HG02840 (cell line): ENCODE data around the gene NMRAL1.
A peak's percentile ranks its signal among the peaks of the same experiment; 100 is the strongest.

Experiments used
- ATAC-seq: cut with Tn5 transposase; IDR thresholded peaks from one replicate; pipeline ENCODE4 v1.9.1; 2021; ENCODE audit warnings: mild to moderate bottlenecking, moderate library complexity, moderate number of reproducible peaks; ENCODE audit not compliant: unreplicated experiment, low FRiP score

Gene NMRAL1

DNA sequence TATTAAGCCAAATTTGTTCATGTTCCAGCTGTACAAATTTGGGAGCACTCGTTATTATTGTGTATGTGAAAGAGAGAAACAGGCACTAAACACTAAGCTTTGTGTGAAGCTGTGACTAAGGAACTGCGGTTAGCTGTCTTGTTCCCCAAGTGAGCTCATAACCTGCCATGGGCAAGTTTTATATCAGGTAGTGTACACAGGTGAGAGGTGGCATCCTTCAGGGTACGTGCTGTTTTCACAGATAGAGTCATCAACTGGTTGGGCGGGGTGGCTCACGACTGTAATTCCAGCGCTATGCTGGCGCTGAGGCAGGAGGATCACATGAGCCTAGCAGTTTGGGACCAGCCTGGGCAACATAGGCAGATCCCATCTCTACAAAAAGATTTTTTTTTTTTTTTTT lies 45.9 kb downstream of the NMRAL1 start:
- no peak for ATAC-seq

DNA sequence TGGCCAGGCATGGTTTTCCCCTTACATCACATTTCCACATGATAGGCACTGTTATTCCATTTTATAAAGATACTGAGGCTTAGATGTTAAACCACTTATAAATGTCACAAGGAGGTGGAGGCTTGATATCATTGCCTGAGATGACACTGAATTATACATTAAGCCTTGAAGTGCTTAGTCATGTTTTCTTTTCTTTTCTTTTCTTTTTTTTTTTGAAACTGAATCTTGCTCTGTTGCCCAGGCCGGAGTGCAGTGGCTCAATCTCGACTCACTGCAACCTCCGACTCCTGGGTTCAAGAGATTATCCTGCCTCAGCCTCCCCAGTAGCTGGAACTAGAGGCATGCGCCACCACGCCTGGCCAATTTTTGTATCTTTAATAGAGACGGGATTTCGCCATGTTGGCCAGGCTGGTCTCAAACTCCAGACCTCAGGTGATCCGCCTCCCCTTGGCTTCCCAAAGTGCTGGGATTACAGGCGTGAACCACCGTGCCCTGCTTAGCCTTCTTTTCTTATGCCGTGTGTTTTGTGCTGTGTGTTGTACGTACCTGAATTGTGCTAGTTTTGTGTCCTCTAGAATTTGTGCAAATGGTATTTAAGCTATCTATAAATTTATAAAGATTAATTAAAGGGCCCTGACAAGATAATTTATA lies 47.6 kb downstream of the NMRAL1 start:
- no peak for ATAC-seq

GRCh38 chr16:4426021-4426684 lies 48.3 kb downstream of the NMRAL1 start:
- peak; percentile 14 for ATAC-seq

DNA sequence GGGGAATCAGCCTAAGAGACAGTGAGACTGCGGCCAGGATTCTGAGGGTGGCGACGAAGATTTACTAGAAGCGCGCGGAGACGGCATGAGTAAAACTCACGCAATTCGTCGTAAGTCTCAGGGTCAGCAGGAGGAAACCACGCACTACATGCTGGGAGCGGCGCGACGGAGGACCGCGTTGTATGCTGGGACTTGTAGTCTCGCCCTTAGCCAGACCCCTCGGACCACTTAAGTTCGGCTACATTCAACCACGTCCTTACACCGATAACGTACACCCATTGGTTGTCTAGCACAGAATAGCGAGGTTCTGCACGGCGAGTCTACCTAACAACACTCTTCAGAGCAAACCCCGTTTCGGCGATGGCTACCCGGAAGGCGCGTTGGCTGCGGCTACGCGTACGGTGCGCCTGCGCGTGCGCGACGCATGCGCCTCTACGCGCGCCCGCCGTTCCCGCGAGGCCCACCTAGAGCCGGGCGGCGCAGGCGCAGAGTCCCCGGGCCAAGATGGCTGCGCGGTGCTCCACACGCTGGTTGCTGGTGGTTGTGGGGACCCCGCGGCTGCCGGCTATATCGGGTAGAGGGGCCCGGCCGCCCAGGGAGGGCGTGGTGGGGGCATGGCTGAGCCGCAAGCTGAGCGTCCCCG lies 48.9 kb downstream of the NMRAL1 start, which contains the start of gene DNAJA3:
TSS of gene DNAJA3 (plus strand) at position 491 of the 643 bp plus-strand sequence. CDS start at position 505, 14 bp downstream.
- ATAC-seq: peak; percentile 87

- ATAC-seq: no peak
These were observed 53.8 kb downstream of the NMRAL1 start for GRCh38 chr16:4420505-4421105.

- no peak for ATAC-seq
These were observed 54.9 kb downstream of the NMRAL1 start for GRCh38 chr16:4419402-4419959.

- ATAC-seq: peak; percentile 66
These were observed 58.0 kb downstream of the NMRAL1 start, which contains the start of gene CORO7 for GRCh38 chr16:4416200-4417032. TSS of gene CORO7 (minus strand) at chr16:4416596. CDS start at chr16:4416518, 78 bp downstream.

DNA sequence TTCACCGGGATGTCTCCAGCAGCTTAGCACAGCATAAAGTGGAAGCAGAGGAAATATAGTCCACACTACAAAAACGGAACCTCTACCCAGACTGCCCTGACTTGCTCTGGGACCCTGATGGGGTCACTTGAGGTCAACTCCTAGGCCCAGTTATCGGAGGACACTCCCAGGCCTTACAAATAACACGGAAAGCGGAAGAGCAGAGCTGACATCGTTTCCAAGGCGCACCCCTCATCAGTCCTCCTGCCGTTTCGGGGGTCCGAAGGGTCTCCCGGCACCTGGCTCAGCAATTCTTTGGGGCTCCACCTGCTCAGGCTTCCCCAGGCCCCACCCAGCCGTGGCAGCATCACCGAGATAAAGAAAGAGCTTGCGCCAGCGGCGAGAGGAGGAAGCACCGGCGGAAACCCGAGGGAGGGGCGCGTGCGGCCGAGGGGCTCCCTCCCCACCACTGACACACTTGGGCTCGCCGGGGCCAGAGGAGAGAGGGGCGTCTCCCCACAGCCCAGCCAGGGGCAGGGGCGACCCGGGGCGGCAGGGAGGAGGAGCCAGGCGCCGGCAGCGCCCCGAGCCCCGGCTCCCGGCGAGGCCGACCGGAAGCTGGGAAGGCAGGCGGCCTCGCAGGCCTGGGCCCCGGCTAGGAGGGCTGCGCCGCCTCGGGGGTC lies 58.8 kb downstream of the NMRAL1 start:
- ATAC-seq: peak; percentile 14

DNA sequence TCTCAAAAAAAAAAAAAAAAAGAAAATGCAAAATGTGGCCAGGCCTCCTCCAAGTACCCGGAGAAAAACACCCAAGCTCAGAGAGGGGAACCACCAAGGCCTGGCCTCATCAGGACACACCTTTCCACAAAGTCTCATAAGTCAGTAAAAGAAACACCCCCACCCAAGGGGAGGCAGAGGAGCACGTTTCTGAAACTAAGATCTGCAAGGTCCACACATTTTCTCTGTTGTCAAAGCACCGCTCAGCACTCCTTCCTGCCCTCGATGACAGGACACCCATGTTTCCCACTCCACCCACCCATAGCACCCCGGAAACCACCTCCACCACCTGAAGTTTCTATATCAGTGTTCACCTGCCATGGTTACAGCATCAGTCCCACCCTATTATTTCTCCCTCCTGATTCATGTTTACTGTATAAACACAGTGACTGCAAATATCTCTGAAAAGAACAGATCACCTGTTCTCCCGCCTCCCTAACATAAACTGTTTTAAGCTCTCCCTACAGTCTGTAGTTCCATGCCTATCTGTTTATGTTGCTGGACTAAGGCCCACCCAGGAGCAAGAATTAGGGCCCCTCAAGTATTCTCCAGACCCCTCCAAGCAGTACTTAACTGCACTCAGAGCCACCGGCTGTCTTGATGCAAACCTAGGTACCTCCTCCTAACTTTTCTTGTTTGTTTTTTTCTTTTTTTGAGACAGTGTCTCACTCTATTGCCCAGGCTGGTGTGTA lies 60.1 kb downstream of the NMRAL1 start:
- peak; percentile 51 for ATAC-seq

- ATAC-seq: no peak
These were observed 61.6 kb downstream of the NMRAL1 start for GRCh38 chr16:4412854-4413253.

GRCh38 chr16:4412159-4412558 lies 62.3 kb downstream of the NMRAL1 start:
- ATAC-seq: no peak
